Activated B cell treated with CpG ODN at 0.5 μM for 24 hours (primary cell): Measurements from ENCODE around the gene A3GALT2. TPM values are rescaled to one million over a fixed set of nuclear protein-coding genes. Genes with fewer than 3 reads are reported as not detected.

ENCODE experiments used
- ATAC-seq: fragments of 200-7000 bp; cut with Tn5 transposase; one replicate; pipeline ENCODE4 v1.10.0; 2021; ENCODE audit warnings: low read depth, mild to moderate bottlenecking, moderate library complexity
- CTCF ChIA-PET: fragments of 350-600 bp; sonication (Branson Sonifier 250); formaldehyde crosslinking; loops from one replicate; lab custom pipeline; 2021; ENCODE audit warnings: antibody characterized with exemption; lab: Charles Lee
- POLR2A ChIA-PET: fragments of 350-600 bp; sonication (Branson Sonifier 250); formaldehyde crosslinking; loops from one replicate; lab custom pipeline; 2021; ENCODE audit warnings: antibody characterized with exemption; lab: Charles Lee
- DNase-seq: peaks from one replicate; pipeline ENCODE4 v3.0.0; 2022
- H3K27ac Mint-ChIP-seq: one replicate; pipeline ENCODE4 v1.8.0; 2020; ENCODE audit warnings: mixed read lengths
- H3K27me3 Mint-ChIP-seq: one replicate; pipeline ENCODE4 v1.8.0; 2021; ENCODE audit warnings: mixed read lengths
- H3K36me3 Mint-ChIP-seq: one replicate; pipeline ENCODE4 v1.8.0; 2021; ENCODE audit warnings: low read depth, mixed read lengths
- H3K4me1 Mint-ChIP-seq: one replicate; pipeline ENCODE4 v1.8.0; 2021; ENCODE audit warnings: mixed read lengths
- H3K4me3 Mint-ChIP-seq: one replicate; pipeline ENCODE4 v1.8.0; 2020; ENCODE audit warnings: mild to moderate bottlenecking, mixed read lengths
- H3K9me3 Mint-ChIP-seq: one replicate; pipeline ENCODE4 v1.8.0; 2020; ENCODE audit warnings: mixed read lengths
- intact Hi-C: fragments of 100-400 bp; cut with micrococcal nuclease; formaldehyde crosslinking; loops from one replicate; pipeline ENCODE4 v1.15.1; 2024
- total RNA-seq: library from RNA; stranded (reverse); gene quantifications from 2 replicates; pipeline ENCODE4 v1.2.3, GENCODE V29; 2022
- TF ChIP-seq, protein P1 (sequence below): fragments of 200-600 bp; IDR thresholded peaks from one replicate; pipeline ENCODE4 v1.8.0; 2022; ENCODE audit warnings: antibody characterized with exemption, mild to moderate bottlenecking

A3GALT2 gene
- total RNA-seq, 1 donor from 2014 or later, result not detected

DNA sequence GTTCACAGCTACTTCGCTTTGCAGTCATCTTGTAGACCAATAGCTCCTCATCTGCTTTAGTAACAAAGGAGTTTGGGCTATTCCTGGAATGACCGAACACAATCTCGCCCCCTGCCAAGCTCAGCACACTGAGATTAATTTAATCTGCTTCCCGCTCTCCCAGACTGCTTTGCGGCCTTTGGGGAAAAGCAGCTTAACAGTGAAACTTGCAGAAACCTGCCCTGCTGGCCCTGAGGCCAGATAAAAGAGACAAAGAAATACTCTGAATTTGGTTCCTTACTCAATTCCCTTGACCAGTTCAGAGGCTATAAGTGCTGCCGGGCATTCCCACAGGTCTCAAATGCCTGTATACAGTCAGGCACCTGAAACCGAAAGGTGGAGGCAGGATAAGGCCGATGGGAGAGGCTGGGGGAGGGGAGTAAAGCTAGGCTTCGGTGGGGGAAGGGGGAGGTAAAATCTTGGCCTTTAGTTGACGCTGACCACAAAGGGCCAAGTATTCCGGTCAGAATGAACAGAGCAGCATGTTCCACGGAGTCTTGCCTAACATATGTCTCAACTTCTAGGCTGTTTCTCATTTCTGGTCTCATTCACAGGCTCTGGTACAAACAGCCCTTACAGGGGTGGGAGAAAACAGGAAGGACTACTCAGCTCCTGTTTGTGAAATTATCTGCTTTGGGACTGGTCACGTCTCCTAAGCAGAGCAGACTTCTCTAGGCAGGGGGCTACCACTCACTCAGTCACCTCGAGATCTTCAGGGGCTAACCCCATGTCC lies 17.7 kb upstream of the A3GALT2 start:
- Mint-ChIP-seq H3K27ac (no peak overlapping the region), H3K4me1 (peaks cover 18% of the 10 kb centered on the region), H3K36me3 (peaks cover 23% of the 10 kb centered on the region), H3K27me3 (no peaks in the 10 kb centered on the region), H3K9me3 (no peaks in the 10 kb centered on the region), H3K4me3 (no peak overlapping the region)
- DNase-seq (no peak), ATAC-seq (no peak)
- CTCF ChIA-PET, result no interaction called here
- intact Hi-C loops, result no loop called here
- POLR2A ChIA-PET, result no interaction called here
- TF ChIP-seq, protein P1, sequence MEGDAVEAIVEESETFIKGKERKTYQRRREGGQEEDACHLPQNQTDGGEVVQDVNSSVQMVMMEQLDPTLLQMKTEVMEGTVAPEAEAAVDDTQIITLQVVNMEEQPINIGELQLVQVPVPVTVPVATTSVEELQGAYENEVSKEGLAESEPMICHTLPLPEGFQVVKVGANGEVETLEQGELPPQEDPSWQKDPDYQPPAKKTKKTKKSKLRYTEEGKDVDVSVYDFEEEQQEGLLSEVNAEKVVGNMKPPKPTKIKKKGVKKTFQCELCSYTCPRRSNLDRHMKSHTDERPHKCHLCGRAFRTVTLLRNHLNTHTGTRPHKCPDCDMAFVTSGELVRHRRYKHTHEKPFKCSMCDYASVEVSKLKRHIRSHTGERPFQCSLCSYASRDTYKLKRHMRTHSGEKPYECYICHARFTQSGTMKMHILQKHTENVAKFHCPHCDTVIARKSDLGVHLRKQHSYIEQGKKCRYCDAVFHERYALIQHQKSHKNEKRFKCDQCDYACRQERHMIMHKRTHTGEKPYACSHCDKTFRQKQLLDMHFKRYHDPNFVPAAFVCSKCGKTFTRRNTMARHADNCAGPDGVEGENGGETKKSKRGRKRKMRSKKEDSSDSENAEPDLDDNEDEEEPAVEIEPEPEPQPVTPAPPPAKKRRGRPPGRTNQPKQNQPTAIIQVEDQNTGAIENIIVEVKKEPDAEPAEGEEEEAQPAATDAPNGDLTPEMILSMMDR, result no peak

DNA sequence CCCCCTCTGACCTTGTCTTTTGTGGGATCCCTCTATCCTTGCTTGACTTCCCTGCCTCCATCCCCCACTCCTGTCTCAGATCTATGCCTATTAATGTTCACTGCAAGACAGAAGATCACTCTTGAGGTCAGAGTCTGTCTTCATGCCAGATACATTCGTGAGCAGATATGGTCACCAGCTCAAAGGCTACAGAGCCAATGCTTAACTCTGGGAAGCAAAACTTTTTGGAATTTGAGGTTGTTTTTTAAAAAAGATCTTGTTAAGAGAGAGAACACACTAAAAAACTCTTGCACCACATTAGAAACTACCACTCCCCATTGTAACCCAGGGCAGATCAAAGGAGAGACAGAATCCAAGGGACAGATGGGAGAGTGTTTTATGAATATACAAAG lies 17.1 kb upstream of the A3GALT2 start:
- TF ChIP-seq, protein P1, result no peak
- Mint-ChIP-seq H3K4me3 (no peak overlapping the region), H3K27me3 (no peaks in the 10 kb centered on the region), H3K4me1 (peaks cover 18% of the 10 kb centered on the region), H3K36me3 (peaks cover 26% of the 10 kb centered on the region), H3K27ac (no peak overlapping the region), H3K9me3 (no peaks in the 10 kb centered on the region)
- DNase-seq, result no peak
- intact Hi-C loops, result no loop called here
- POLR2A ChIA-PET, result no interaction called here
- CTCF ChIA-PET, result no interaction called here
- ATAC-seq, result no peak

DNA sequence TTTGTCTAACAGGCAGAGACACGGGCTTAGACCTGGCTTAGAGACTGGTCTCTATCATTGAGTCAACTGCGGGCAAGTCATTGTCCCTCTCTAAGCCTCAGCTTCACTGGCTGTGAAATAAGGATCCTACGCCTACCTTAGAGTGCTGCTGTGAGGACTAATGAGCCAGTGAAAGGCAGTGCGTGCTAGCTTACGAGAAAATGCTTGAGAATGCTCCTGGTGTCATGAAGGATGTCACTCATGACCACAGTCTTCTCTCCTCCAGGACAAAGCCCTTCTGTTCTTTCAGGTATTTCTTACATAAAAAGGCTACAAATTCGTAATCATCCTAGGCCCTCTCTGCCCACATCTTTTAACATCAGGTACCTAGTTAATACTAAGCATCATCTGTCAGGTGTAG lies 16.5 kb upstream of the A3GALT2 start:
- ATAC-seq (no peak), DNase-seq (no peak)
- peaks cover 29% of the 10 kb centered on the region for H3K36me3 Mint-ChIP-seq
- H3K27me3 Mint-ChIP-seq, result no peaks in the 10 kb centered on the region
- POLR2A ChIA-PET, result no interaction called here
- intact Hi-C loops, result no loop called here
- no peaks in the 10 kb centered on the region for H3K9me3 Mint-ChIP-seq
- no peak overlapping the region for H3K4me3 Mint-ChIP-seq
- CTCF ChIA-PET, result no interaction called here
- peaks cover 12% of the 10 kb centered on the region for H3K4me1 Mint-ChIP-seq
- H3K27ac Mint-ChIP-seq, result no peak overlapping the region
- TF ChIP-seq, protein P1, result no peak

DNA sequence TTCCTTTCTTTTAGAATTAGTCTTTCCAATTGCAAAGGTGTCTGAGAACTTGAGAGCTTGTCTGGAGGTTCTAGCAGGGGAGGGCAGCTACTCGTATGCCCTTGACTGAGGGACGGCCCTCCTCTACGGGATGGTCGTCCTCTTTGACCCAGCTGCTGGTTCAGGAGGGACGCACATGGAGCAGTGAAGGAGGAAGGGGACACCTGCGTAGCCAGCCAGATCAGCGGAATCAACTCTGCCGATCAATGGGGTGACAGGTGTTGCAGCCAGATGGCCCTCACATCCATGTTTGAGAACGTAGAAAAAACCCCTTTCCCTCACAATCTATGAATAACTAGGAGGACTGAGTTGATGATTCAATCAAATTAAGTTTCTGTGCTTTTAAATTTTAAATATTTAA lies 15.7 kb upstream of the A3GALT2 start:
- CTCF ChIA-PET, result no interaction called here
- TF ChIP-seq, protein P1, result no peak
- Mint-ChIP-seq H3K4me3 (no peak overlapping the region), H3K4me1 (peaks cover 9% of the 10 kb centered on the region), H3K9me3 (no peaks in the 10 kb centered on the region), H3K36me3 (peaks cover 37% of the 10 kb centered on the region), H3K27me3 (no peaks in the 10 kb centered on the region), H3K27ac (no peak overlapping the region)
- no peak for ATAC-seq
- POLR2A ChIA-PET, result no interaction called here
- DNase-seq, result no peak
- intact Hi-C loops, result no loop called here

DNA sequence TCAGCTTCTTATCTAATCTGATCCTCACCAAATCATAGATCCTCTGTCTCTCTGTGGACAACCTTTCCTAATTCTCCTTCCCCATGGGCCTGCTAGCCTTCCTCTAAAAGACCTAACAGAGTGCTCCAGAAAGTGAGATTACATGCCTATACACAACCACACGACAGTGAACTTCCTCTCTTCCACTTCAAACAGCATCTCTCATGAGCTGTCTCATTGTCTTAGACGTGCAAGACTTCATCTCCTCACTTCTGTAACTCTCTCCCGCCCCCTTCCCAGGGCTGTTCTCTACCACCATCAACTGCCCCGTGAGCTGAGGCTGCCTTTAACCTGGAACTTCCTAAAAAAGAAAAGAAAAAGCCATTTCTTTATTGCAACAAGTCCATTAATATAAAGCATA lies 14.1 kb upstream of the A3GALT2 start:
- H3K9me3 Mint-ChIP-seq, result no peaks in the 10 kb centered on the region
- H3K27me3 Mint-ChIP-seq, result no peaks in the 10 kb centered on the region
- ATAC-seq (no peak), DNase-seq (no peak)
- no peak overlapping the region for H3K27ac Mint-ChIP-seq
- TF ChIP-seq, protein P1, result no peak
- no peak overlapping the region for H3K4me3 Mint-ChIP-seq
- peaks cover 46% of the 10 kb centered on the region for H3K36me3 Mint-ChIP-seq
- CTCF ChIA-PET, result no interaction called here
- peaks cover 9% of the 10 kb centered on the region for H3K4me1 Mint-ChIP-seq
- intact Hi-C loops, result no loop called here
- POLR2A ChIA-PET, result no interaction called here
